BJ (cell line): ENCODE measurements around the gene OMG. TPM values are rescaled to one million over a fixed set of nuclear protein-coding genes. Genes with fewer than 3 reads are reported as not detected.
"Not testable (repeated sequence)": the region's sequence is repeated elsewhere in the genome, so short reads cannot be mapped to it uniquely, and the experiment has no call there.

Experiments used
- CTCF ChIA-PET: fragments of 350-600 bp; formaldehyde crosslinking; extraction: SDS; loops from one replicate; lab custom pipeline; 2021; ENCODE audit warnings: antibody characterized with exemption, inconsistent platforms; lab: Yijun Ruan, JAX
- POLR2A ChIA-PET: fragments of 300-600 bp; sonication (Branson Sonifier 250); formaldehyde crosslinking; extraction: SDS; loops from one replicate; lab custom pipeline; 2021; ENCODE audit warnings: antibody characterized with exemption; lab: Charles Lee
- DNase-seq: peaks from one replicate; pipeline ENCODE4 v3.0.0-alpha.2; 2011; ENCODE audit warnings: low read depth
- H3K27me3 ChIP-seq: 2 replicates; pipeline ENCODE4 v1.6.0; 2011; ENCODE audit warnings: low read length; ENCODE audit not compliant: control insufficient read depth, insufficient read depth
- H3K36me3 ChIP-seq: 2 replicates; pipeline ENCODE4 v1.5.1; 2011; ENCODE audit warnings: low read length; ENCODE audit not compliant: control insufficient read depth, insufficient read depth
- H3K4me3 ChIP-seq: 2 replicates; pipeline ENCODE4 v1.5.1; 2011; ENCODE audit warnings: low read depth, mild to moderate bottlenecking, control low read depth, low read length
- polyA minus RNA-seq: library from RNA; depleted of rRNA, polyadenylated mRNA; stranded (reverse); fragments of >200 nt; gene quantifications from 2 replicates; pipeline ENCODE4 v1.2.3, GENCODE V29; 2011; rRNA and poly(A)+ RNA removed
- polyA plus RNA-seq: library from polyadenylated mRNA; depleted of rRNA; stranded (reverse); fragments of >200 nt; gene quantifications from 2 replicates; pipeline ENCODE4 v1.2.3, GENCODE V29; 2011; rRNA removed
- TF ChIP-seq, protein P1 (sequence below): IDR thresholded peaks from 2 replicates; pipeline ENCODE4 v1.5.1; 2011; ENCODE audit warnings: low read depth, mild to moderate bottlenecking, control low read depth, inconsistent platforms, low read length, moderate library complexity; ENCODE audit not compliant: insufficient read depth

The OMG gene, protein sequence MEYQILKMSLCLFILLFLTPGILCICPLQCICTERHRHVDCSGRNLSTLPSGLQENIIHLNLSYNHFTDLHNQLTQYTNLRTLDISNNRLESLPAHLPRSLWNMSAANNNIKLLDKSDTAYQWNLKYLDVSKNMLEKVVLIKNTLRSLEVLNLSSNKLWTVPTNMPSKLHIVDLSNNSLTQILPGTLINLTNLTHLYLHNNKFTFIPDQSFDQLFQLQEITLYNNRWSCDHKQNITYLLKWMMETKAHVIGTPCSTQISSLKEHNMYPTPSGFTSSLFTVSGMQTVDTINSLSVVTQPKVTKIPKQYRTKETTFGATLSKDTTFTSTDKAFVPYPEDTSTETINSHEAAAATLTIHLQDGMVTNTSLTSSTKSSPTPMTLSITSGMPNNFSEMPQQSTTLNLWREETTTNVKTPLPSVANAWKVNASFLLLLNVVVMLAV
- 0.13 and 0.21 TPM in 2 replicates for polyA plus RNA-seq
- not detected in 2 replicates for polyA minus RNA-seq

DNA sequence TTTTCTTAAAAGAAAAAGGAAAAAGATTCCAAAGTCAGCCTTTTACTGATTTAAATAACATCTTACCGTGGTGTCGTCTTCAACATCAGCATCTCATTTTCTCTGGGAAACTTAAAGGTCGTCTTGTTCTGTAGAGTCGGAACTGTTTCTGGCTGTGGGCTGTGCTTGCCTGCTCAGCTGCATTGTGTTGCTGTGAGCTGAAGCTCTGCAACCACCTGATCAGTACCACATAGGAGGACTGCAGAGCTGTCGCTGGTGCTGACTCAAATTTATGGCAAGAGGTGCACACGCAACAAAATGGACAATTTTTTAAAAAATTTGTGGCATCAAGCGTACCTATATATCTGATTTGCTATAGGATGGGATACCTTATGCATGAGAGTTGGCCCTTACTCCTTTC, at the start of gene OMG:
Gene OMG (minus strand): TSS at position 150 of the 400 bp plus-strand sequence. CDS start 908 bp downstream, outside the sequence.
- H3K36me3 ChIP-seq: no peaks in the 10 kb centered on the region
- no peak within 1 kb of the TSS for H3K4me3 ChIP-seq
- DNase-seq: no peak
- CTCF ChIA-PET: no interaction called here
- TF ChIP-seq, protein P1, sequence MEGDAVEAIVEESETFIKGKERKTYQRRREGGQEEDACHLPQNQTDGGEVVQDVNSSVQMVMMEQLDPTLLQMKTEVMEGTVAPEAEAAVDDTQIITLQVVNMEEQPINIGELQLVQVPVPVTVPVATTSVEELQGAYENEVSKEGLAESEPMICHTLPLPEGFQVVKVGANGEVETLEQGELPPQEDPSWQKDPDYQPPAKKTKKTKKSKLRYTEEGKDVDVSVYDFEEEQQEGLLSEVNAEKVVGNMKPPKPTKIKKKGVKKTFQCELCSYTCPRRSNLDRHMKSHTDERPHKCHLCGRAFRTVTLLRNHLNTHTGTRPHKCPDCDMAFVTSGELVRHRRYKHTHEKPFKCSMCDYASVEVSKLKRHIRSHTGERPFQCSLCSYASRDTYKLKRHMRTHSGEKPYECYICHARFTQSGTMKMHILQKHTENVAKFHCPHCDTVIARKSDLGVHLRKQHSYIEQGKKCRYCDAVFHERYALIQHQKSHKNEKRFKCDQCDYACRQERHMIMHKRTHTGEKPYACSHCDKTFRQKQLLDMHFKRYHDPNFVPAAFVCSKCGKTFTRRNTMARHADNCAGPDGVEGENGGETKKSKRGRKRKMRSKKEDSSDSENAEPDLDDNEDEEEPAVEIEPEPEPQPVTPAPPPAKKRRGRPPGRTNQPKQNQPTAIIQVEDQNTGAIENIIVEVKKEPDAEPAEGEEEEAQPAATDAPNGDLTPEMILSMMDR: no peak
- no peaks in the 10 kb centered on the region for H3K27me3 ChIP-seq
- POLR2A ChIA-PET: no interaction called here

DNA sequence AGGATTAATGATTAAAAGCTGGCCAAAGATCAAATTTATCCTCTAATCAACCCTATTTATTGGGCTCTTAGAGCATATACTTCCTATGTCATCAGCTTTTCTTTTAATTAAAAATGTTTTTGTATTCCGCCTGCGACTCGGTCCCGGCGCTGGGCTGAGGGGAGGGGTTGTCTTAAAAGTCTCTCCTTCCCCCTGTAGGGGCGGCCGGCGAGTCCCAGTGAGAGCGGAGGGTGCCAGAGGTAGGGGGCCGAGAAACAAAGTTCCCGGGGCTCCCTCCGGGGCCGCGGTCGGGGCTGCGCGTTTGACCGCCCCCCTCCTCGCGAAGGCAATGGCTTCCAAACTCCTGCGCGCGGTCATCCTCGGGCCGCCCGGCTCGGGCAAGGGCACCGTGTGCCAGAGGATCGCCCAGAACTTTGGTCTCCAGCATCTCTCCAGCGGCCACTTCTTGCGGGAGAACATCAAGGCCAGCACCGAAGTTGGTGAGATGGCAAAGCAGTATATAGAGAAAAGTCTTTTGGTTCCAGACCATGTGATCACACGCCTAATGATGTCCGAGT, 48.2 kb upstream of the OMG start:
- POLR2A ChIA-PET, DNase-seq, CTCF ChIA-PET, H3K4me3 ChIP-seq, H3K27me3 ChIP-seq, H3K36me3 ChIP-seq: not testable (repeated sequence)

DNA sequence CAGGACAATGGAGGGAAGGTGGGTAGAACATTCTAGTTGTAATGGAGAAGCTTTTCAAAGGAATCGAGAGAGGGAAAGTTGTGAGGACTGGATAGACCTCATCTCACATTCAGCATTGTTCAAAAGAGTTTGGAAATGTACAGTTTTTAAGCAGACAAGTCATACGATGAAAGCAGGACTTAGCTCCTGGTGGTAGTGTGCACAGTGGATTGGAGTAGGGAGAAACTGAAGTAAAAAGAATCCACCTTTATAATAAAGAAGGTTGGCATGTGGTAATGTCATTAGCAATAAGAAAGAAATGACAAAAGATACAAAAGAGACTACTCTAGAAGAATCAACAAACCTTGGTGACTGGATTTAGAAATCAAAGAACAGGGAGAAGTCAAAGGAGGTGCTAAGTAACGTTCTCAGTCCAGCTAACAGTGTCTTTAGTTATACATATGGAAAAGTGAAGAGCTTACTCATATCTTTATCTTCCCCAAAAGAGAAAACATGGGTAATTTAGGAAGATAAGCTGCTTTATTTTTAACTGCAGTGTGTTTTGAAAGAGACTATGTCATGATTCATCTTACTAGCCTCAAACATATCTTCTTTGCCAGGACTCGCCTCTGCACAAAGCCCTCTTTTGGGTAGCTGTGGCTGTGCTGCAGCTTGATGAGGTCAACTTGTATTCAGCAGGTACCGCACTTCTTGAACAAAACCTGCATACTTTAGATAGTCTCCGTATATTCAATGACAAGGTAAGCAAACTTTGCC, 43.0 kb upstream of the OMG start:
- peaks cover 7% of the 10 kb centered on the region for H3K36me3 ChIP-seq
- POLR2A ChIA-PET: interaction anchor here (0.5 to 0.6 kb wide), 2 partner anchors 19 to 349 kb away, joined by 4 to 6 read pairs; partner anchors contain the start of gene EVI2A
- no peaks in the 10 kb centered on the region for H3K27me3 ChIP-seq
- peak; percentile 50 for DNase-seq
- CTCF ChIA-PET: interaction anchor here (0.7 to 0.9 kb wide), 2 partner anchors 324 to 516 kb away, joined by 3 read pairs; partner anchors contain the start of gene CRLF3
- H3K4me3 ChIP-seq: no peak overlapping the region
- TF ChIP-seq, protein P1: no peak

DNA sequence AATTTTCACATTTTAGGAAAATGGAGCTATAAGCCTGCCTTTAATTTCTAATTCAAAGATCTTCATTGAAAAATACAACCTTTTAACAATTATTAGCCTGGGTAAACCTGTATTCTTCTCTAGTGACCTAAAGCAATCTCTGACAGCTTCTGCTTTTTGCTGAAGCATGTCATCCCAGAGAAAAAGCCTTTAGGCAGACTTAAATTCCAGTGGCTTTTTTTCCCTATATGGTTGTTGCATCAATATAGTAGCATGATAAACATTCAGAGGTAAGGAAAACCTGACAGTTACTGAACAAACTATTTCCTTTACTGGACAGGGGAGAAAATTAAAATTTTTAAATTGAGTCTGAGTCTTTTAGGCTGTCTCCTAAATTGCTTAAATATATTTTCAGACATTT, 32.2 kb upstream of the OMG start:
- POLR2A ChIA-PET: no interaction called here
- DNase-seq: no peak

DNA sequence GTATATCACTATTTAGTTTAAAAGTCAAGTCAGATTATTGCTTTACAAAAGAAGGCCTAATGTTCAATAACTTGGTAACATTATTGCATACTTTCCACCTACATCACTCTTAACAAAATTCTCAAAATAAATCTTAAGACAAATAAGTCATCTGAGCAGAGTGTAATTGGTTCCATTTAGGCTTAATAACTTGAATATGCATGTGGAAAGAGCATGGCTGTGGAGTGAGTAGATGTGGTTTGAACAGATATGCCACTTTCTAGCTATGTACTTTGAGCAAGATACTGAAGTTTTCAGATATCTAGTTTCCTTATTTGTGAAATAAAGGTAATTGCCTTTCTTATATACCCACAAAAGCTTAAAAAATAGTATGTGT, 31.1 kb upstream of the OMG start:
- DNase-seq: no peak
- no peak overlapping the region for H3K4me3 ChIP-seq
- no peaks in the 10 kb centered on the region for H3K27me3 ChIP-seq
- TF ChIP-seq, protein P1: no peak
- CTCF ChIA-PET: no interaction called here
- POLR2A ChIA-PET: no interaction called here
- no peaks in the 10 kb centered on the region for H3K36me3 ChIP-seq

More for the DNA sequence above, 32.2 kb upstream of the OMG start:
- TF ChIP-seq, protein P1: no peak
- Histone ChIP-seq H3K36me3 (no peaks in the 10 kb centered on the region), H3K4me3 (no peak overlapping the region), H3K27me3 (no peaks in the 10 kb centered on the region)
- CTCF ChIA-PET: no interaction called here
